Embryonic facial prominence (tissue), 1 donor: ENCODE measurements around the gene TMA7B.
"Not testable (repeated sequence)": the region's sequence is repeated elsewhere in the genome, so short reads cannot be mapped to it uniquely, and the experiment has no call there.

Experiments used
- DNase-seq: peaks from one replicate; pipeline ENCODE4 v3.0.0-alpha.2; 2016; ENCODE audit errors: extremely low spot score

The TMA7B gene

GRCh38 chr22:39932918-39933649, 27.1 kb upstream of the TMA7B start:
- no peak for DNase-seq

GRCh38 chr22:39933741-39934140, 26.5 kb upstream of the TMA7B start:
- no peak for DNase-seq

DNA sequence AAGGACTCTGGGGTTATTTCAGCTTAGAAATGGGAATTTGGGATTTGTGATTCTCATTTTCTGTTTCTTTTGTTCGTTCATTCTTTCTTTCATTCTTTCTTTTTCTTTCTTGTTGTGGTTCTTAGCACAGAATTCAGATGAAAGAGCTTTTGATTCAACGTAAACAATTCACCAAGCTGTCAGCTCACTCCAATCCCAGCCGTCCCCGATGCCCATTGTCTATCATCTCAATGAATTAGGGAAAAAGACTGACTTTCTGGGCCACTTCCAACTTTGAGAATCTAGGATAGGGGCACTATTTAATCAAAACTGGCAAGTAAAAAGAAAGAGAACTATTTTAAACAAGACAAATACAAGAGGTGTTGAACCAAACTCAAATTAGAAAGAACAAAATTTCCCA, 25.1 kb upstream of the TMA7B start:
- DNase-seq, result no peak

DNA sequence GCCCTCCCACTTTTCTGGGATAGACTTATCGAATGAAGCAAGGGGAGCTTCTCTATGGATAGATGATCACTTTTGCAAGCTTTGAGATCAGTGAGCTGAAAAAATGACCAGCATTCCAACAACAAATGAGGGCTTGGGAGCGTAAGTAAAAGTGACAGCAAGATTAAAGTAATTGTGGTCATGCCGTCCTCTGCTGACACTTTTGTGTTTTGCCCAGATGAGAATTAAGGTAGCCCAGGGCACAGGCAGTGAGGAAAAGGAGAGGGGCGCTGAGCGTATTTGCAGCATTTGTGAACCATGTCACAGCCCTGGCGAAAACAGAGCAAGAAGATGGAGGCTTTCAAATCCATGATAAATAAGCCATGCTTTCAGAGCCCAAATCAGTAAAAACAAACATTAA, 24.6 kb upstream of the TMA7B start:
- DNase-seq, result no peak

DNA sequence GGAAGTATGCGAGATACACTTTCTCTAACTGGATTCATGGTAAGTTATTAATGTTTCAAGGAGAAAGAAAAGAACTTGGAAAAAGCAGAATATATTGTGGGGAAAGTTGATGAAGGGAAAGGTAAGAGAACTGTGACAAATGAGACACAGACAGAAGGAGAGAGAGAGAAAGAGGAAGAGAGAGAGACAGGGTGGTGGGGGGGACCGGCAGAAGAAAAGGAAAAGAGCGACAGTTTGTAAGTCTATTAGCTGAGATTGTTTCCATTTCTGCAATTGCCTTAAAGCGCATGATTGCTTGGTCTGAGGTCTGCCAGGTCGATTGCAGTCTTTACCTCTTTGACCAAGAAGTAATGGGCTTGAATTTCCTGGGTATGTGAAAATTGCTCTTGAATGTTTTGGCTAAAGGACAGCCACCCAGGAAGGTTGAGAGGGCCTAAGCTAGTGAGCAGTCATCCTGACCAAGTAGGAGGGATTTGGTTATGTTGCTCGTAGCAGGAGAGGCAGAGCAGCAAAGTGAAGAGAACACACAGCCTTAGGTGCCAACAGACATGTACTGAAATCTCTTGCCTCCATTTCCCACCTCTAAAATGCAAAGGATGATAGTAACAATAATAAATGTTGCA, 23.6 kb upstream of the TMA7B start:
- no peak for DNase-seq

DNA sequence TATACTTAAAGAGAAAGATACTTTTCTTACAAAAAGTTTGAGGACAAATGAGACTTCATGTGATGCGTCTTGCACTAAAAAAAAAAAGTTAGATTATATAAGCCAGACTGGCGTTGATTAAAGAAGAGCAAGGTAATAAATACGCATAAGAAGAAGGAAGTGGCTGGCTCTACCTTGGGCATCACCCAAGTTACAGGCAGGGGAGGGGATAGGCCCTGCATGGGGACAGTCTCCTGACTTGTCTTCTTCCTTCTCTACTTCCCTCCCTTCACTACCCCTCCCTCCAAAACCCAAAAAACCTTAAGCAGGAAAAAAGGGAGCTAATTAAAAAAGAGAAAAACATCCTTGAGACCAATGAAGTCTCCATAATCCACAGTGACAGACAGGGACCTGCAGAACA, 22.3 kb upstream of the TMA7B start:
- no peak for DNase-seq

- no peak for DNase-seq
Observed at GRCh38 chr22:39938509-39939111, 21.6 kb upstream of the TMA7B start.

GRCh38 chr22:39939830-39940229, 20.4 kb upstream of the TMA7B start:
- no peak for DNase-seq

- DNase-seq, result no peak
Observed at GRCh38 chr22:39940757-39941305, 19.4 kb upstream of the TMA7B start.

- DNase-seq, result no peak
Observed at GRCh38 chr22:39941601-39942000, 18.6 kb upstream of the TMA7B start.

DNA sequence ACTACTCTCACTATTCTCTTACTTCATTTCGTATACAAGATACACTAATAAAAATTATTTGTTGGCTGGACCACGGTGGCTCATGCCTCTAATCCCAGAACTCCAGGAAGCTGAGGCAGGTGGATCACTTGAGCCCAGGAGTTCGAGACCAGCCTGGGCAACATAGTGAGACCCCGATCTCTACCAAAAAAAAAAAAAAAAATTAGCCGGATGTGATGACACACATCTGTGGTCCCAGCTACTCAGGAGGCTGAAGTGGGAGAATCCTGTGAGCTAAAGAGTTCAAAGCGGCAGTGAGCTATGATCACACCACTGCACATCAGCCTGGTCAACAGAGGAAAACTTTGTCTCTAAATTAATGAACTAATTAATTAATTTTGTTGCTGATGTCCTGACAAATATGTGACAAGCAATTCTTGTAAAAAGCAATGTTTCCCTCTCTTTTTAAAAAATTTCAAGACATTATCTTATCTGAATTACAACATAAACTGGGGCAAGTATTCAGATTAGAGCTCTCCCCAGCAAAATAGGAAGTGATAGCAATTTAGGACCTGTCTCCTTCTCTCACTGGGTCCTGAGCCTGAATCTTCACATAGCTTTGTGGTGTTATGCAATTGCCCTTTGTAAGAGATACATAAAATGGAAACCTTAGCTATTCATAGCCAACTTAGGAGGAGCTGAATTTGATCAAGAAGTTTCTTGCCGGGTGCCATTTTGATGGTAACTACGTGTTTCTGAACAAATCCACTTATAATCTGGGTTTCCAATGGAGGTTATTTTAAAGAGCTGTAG, 17.6 kb upstream of the TMA7B start:
- no peak for DNase-seq

DNA sequence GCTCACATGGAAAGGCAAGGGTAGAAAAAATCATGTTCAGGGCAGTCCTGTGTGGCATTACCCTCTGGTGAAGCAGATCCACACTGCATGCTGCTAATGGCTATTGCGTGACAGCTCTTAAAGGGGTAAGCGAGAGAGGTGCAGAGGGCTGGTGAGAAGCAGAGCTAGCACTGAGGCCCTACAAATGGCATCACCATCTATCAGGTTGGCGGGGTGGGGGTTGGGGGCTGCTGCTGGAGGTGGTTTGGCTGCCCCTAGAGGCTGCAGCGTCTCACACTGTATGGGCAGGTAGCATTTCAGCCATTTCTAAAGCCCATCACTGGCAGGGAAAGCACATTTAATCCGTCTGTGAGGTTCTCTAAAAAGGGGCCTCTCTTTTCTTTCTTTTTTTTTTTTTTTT, 16.9 kb upstream of the TMA7B start:
- no peak for DNase-seq

DNA sequence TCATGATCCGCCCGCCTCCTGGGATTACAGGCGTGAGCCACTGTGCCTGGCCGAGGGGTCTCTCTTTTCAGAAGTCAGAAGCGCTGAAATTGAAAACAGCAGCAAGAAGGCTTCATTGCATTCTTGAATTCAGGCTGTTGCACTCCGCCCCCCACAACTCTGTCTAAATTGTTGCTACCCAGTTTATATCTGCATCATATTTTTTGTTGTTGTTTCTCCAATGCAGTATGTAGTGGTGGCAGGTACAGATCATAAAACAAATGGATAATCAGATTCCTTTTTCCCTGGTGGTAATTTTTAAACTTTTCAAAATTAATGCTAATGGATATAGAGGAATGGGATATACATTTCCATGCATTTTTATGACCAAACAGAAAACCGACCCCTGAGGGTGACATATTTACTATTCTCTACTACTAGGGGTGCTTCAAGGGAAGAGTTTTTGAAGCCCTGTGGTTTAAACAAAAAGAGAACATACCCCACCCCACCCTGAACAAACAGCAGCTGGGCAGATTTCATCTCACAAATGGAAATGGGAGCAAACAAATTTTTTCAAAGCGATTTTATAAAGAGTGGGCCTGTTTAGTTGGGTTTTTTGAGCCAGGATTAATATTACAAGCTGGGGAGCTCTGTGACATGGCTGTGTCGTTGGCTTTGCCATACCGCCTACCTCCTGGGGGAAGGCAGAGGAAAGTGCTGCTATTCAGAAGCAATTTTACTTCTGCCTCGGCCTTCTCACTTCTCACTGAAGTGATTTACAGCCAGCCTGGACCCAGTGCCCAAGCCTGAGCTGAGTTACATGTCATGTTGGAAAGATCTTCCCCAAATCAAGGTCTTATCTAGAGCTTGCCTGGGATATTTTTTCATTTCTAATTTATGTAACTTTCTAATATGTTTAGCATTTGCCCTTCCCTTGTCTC, 16.0 kb upstream of the TMA7B start:
- no peak for DNase-seq

DNA sequence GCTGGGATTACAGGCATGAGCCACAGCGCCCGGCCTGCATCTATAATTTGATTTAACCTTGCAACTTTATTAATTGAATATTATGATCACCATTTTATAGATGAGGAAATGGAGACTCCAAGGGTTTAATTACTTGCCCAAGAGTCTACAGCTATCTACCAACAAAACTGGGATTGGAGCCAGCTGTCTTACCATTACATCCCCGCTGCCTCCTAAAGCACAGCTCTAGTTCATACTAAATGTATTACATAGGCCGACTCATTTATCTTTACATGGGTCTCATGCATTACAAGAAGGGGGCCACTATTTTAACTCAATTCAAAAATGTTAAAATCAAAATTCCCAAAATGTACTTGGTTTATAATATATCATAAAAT, 14.1 kb upstream of the TMA7B start:
- no peak for DNase-seq

DNA sequence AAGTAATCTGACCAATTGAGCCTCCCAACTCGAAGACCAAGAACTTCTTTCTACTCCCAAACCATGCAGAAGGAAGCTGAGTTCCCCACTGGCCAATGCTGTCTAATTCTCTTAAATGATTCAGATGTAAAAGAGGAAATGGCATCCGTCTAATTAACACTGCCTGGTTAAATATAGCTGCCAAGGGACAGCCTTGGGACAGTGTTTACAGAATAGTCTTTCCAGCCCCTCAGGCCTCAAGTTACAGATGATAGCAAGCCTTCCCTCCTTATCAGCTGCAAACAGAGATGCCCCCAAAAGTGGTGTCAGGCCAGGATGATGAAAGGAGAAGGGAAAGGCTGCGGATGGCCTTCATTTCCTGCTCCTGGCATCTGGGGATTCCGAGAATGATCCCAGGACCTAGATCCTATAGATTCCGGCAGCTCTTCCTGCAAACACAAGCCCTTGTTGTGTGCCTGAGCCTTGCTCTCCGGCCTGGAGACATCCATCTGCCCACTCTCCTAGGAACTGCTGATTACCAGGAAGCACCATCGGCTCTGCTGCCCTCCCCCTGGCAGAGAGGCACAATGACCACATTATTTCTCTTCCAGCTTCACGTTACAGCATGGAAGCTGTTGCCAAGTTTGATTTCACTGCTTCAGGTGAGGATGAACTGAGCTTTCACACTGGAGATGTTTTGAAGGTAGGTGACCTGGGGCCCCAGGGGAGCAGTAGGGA, 13.5 kb upstream of the TMA7B start:
- DNase-seq, result no peak

- no peak for DNase-seq
Observed at GRCh38 chr22:39947220-39948216, 12.7 kb upstream of the TMA7B start.

DNA sequence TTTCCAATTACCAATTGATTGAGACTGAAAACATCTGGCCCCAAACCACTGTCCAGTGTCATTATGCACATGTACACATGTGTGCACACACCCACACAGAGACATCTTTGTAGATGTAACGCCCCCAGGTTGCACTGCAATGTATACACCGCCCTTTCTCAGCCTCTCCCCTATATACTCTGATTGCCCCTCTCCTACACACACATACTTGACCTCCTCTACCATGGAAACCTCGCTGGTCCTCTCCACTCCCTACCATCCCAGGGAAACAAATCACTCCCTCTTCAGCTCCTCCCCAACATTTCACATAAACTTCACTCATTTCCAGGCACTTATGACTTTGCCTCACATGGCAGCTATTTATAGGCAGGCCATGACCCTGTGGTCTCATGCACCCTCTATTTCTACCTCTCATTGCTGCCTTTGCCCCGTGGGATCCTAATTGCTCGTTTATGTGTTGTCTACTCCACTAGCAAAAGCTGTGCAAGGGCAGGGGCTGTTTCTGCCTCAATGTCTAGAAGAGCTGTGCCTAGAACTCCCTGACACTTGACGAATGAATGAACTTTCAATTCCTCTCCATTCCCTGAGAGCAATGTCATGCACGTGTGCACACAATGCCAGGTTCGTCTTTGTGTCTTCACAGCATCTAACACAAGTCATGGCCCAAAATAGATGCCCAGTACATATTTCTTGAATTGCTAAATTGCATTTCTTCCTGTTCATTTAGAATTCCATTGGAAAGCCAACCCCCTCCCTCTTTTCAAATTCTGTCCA, 10.0 kb upstream of the TMA7B start:
- DNase-seq, result no peak

DNA sequence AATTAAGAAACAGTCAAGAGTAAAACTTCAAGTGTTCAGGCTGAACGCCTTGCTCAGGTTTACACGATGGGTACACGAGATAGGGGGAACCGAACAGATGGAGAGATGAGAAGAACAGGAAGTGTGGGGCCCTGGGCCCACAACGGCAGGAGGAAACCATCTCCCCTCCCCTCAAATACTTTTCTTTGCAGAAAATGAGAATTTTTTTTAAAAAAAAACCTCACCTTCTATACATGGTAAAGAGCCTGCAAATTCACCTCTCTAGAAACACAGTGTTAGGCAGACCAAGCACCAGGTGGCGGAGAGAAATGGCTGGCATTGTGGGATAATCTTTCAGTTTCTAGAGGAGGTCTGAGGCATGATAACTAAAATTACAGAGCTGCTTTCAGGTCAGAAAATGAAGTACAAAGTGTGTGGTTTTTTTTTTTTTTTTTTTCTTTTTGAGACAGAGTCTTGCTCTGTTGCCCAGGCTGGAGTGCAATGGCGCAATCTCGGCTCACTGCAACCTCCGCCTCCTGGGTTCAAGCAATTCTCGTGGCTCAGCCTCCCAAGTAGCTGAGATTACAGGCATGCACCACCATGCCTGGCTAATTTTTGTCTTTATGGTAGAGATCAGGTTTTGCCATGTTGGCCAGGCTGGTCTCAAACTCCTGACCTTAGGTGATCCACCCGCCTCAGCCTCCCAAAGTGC, 8.4 kb upstream of the TMA7B start:
- DNase-seq, result not testable (repeated sequence)
